PFSK-1 (cell line): Measurements from ENCODE around the gene ZFPM1.

ENCODE experiments used
- FOXP2 ChIP-seq: optimal IDR thresholded peaks from 2 replicates; pipeline ENCODE3; 2011; ENCODE audit warnings: borderline replicate concordance, control low read depth, inconsistent platforms; ENCODE audit not compliant: insufficient read depth; ENCODE audit errors: extremely low read length, extremely low read depth
- POLR2AphosphoS5 ChIP-seq: IDR thresholded peaks from 2 replicates; pipeline ENCODE4 v1.6.1; 2012; ENCODE audit warnings: low read depth, mild to moderate bottlenecking, control low read depth, low read length, moderate library complexity
- REST ChIP-seq, 2 experiments: IDR thresholded peaks; 2 replicates each; pipeline versions ENCODE4 v1.6.1 to v1.8.0; 2011 to 2012; ENCODE audit warnings: low read depth in 2 of 2, low read length in 2 of 2, control low read depth in 1 of 2, inconsistent platforms in 1 of 2, mild to moderate bottlenecking in 1 of 2, moderate library complexity in 1 of 2; ENCODE audit not compliant: insufficient read depth in 1 of 2
- SIN3A ChIP-seq: IDR thresholded peaks from 2 replicates; pipeline ENCODE4 v1.6.1; 2012; ENCODE audit warnings: mild to moderate bottlenecking, low read length, moderate library complexity, borderline replicate concordance; ENCODE audit not compliant: insufficient read depth
- TAF1 ChIP-seq: IDR thresholded peaks from 2 replicates; pipeline ENCODE4 v1.6.1; 2012; ENCODE audit warnings: low read length, control low read depth, borderline replicate concordance; ENCODE audit not compliant: insufficient read depth

ZFPM1 gene

GRCh38 chr16:88473666-88474534, 20.8 kb downstream of the ZFPM1 start:
- TF ChIP-seq POLR2AphosphoS5: no peak
- TF ChIP-seq FOXP2: no peak
- TF ChIP-seq TAF1: no peak
- TF ChIP-seq REST (IDR thresholded peaks at IDR 0.05; ENCODE audit: insufficient read depth in 1 of 2, low read depth in 2 of 2, low read length in 2 of 2): no peak
- TF ChIP-seq SIN3A: no peak

DNA sequence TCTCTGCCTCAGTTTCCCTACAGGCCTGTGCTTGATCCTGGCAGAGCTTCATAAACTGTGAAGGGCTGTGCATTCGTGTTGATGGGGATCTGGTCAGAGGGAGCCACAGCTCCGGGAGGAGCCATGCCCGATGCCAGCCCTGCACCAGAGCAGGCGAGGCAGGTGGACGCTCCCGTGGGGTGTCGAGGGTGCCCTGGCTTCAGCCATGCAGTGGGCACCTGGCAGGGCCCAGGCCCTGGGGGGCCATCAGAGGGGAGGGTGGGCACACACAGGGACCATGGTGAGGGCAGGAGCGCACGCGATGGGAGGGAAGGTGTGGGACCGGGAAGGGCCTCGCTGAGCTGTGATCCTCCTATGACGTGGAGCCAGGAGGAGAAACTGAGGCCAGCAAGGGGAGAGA, 22.0 kb downstream of the ZFPM1 start:
- no peak for TF ChIP-seq TAF1
- TF ChIP-seq FOXP2: no peak
- no peak for TF ChIP-seq SIN3A
- TF ChIP-seq POLR2AphosphoS5: no peak
- TF ChIP-seq REST (IDR thresholded peaks at IDR 0.05; ENCODE audit: insufficient read depth in 1 of 2, low read depth in 2 of 2, low read length in 2 of 2): no peak

GRCh38 chr16:88476203-88476602, 23.1 kb downstream of the ZFPM1 start:
- TF ChIP-seq FOXP2: no peak
- no peak for TF ChIP-seq TAF1
- TF ChIP-seq POLR2AphosphoS5: no peak
- no peak for TF ChIP-seq REST (IDR thresholded peaks at IDR 0.05; ENCODE audit: insufficient read depth in 1 of 2, low read depth in 2 of 2, low read length in 2 of 2)
- no peak for TF ChIP-seq SIN3A

GRCh38 chr16:88476817-88477397, 23.8 kb downstream of the ZFPM1 start:
- TF ChIP-seq SIN3A (no peak), POLR2AphosphoS5 (no peak), TAF1 (no peak), FOXP2 (no peak)

DNA sequence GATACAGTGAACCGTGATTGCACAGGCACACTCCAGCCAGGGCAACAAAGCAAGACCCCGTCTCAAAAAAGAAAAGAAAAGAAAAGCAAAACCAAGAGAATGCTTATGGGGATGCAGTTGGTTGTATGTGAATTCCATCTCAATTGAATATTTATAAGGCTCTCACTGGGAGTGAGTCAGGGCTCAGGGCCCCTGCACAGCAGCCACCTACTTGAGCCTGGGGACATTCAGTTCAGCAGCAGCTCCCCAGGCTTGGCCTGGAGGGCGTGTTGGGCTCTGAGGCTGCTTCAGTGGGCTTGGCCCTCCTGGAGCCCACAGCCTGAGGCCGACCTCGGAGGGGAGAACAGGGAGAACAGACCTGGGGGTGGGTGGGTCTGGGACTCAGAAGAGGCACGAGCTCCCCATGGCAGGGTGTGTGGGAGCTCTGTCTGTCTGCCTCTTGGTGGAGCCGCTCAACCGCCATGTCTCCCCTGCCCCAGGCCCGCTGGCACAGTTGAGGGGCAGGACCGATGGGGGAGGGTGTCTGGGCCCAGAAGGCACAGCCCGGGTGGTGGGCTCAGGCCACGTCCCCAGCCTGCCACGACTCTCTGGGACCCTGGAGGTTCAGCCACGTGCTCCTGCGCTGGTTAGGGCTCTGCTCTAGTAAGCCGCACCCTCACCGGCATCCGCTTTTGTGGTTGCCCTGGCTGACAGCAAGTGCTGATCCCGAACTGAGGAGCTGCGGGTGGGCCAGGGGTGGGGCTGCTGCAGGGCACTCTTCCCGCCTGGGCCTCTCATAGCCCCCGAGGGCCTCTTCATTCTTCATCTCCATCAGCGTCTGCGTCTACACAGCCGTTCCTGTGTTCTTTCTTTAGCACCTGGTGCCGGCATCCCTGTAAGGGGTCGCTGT, 24.8 kb downstream of the ZFPM1 start:
- no peak for TF ChIP-seq POLR2AphosphoS5
- TF ChIP-seq SIN3A: no peak
- TF ChIP-seq FOXP2: no peak
- no peak for TF ChIP-seq TAF1
- TF ChIP-seq REST (IDR thresholded peaks at IDR 0.05; ENCODE audit: insufficient read depth in 1 of 2, low read depth in 2 of 2, low read length in 2 of 2): no peak
